Measurements from ENCODE around the gene ZEB2.

DNA sequence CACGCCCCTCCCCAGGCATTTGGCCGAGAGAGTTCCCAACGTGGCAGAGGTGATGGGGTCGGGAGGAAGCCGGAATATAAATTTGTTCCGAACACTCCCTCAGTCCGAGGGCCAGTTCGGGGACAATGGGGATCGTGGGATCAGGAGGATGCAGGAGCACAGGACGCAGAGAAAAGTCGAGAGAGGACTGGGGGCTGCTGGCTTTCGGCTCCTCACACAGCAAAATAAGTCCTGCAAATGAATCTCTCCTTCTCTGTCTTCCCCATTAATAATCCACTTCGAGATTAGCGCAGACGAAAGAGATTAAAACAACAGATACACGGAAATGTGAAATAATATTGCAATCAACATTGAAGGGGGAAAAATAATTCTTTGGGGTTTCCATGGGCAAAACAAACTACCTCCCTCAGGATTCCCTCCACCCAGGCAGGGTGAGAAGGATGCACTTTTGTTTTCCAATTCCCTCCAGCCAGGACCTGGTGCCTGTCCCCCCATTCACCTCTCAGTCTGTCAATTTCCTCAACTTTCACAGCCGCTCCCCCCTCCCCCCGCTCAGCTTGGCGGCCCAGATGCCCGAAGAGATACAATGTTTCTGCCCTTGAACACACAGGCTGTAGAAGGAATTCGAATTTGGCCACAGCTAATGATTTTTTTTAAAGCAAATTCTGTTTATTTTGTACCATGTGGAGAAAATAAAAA is 3.1 kb upstream of the ZEB2 start:
- TF ChIP-seq, protein P1, sequence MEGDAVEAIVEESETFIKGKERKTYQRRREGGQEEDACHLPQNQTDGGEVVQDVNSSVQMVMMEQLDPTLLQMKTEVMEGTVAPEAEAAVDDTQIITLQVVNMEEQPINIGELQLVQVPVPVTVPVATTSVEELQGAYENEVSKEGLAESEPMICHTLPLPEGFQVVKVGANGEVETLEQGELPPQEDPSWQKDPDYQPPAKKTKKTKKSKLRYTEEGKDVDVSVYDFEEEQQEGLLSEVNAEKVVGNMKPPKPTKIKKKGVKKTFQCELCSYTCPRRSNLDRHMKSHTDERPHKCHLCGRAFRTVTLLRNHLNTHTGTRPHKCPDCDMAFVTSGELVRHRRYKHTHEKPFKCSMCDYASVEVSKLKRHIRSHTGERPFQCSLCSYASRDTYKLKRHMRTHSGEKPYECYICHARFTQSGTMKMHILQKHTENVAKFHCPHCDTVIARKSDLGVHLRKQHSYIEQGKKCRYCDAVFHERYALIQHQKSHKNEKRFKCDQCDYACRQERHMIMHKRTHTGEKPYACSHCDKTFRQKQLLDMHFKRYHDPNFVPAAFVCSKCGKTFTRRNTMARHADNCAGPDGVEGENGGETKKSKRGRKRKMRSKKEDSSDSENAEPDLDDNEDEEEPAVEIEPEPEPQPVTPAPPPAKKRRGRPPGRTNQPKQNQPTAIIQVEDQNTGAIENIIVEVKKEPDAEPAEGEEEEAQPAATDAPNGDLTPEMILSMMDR (conservative IDR thresholded peaks at IDR 0.05; ENCODE audit: low read length), result no peak
- TF ChIP-seq EZH2phosphoT487 (IDR thresholded peaks at IDR 0.05; ENCODE audit: borderline replicate concordance), result no peak

All from Loucy (cell line).